ENCODE data around the gene EEF1AKMT1.

DNA sequence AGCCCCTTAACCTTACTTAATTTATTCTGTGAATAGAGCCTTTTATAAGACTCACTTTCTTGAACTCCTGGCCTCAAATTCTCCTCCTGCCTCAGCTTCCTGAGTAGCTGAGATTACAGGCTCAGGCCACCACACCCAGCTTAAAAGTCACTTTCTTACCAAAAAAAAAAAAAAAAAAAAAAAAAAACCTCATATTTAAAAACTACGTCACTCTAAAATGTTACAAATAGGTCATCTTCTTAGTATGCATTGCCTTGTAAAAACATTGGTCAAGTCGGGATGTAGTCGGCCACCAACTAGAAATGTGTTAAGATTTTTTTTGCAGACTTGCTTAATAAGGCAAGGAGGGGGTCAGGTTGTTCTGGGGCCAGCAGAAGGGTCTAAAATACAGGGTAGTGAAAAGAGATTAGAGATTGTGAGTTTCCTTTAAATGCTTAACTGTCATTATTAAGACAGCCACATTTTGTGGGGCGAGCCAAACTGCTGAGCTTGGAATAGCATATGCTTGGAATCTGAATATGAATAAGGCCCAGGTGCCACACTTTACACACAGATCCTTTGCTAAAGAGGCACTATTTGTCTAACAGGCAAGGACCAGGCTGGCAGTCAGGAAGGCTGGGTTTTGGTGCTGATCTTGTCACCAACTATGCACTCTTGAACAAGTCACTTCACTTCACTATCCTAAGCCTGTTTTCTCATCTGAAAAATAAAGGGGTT lies 86.7 kb downstream of the EEF1AKMT1 start:
- TF ChIP-seq, protein P1, sequence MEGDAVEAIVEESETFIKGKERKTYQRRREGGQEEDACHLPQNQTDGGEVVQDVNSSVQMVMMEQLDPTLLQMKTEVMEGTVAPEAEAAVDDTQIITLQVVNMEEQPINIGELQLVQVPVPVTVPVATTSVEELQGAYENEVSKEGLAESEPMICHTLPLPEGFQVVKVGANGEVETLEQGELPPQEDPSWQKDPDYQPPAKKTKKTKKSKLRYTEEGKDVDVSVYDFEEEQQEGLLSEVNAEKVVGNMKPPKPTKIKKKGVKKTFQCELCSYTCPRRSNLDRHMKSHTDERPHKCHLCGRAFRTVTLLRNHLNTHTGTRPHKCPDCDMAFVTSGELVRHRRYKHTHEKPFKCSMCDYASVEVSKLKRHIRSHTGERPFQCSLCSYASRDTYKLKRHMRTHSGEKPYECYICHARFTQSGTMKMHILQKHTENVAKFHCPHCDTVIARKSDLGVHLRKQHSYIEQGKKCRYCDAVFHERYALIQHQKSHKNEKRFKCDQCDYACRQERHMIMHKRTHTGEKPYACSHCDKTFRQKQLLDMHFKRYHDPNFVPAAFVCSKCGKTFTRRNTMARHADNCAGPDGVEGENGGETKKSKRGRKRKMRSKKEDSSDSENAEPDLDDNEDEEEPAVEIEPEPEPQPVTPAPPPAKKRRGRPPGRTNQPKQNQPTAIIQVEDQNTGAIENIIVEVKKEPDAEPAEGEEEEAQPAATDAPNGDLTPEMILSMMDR (IDR thresholded peaks at IDR 0.05; ENCODE audit: insufficient read depth, low read length, poor library complexity, severe bottlenecking), result no peak
- TF ChIP-seq EZH2phosphoT487 (conservative IDR thresholded peaks at IDR 0.05; ENCODE audit: low read length), result no peak

Data from SU-DHL-6 (cell line).